ENCODE data around the gene FRMD7.

The FRMD7 gene

GRCh38 chrX:132031867-132032266 lies 96.0 kb downstream of the FRMD7 start:
- no peak for DNase-seq

- DNase-seq: no peak
Observed at GRCh38 chrX:132030264-132030663, 97.6 kb downstream of the FRMD7 start.

Data from fibroblast of skin of right biceps (primary cell).